Ishikawa (cell line): ENCODE data around the gene SPRING1.

Experiments
- EGR1 ChIP-seq: IDR thresholded peaks from 2 replicates; pipeline ENCODE4 v1.6.1; 2012
- EP300 ChIP-seq: IDR thresholded peaks from 2 replicates; pipeline ENCODE4 v1.6.1; 2012; ENCODE audit warnings: borderline replicate concordance
- NFIC ChIP-seq: IDR thresholded peaks from 2 replicates; pipeline ENCODE4 v1.6.1; 2012
- RAD21 ChIP-seq: IDR thresholded peaks from 2 replicates; pipeline ENCODE4 v1.6.1; 2012; ENCODE audit warnings: low read depth
- TEAD4 ChIP-seq: IDR thresholded peaks from 2 replicates; pipeline ENCODE4 v1.6.1; 2012
- YY1 ChIP-seq: IDR thresholded peaks from 2 replicates; pipeline ENCODE4 v1.6.1; 2012; ENCODE audit warnings: low read depth

- no peak for TF ChIP-seq EP300
- no peak for TF ChIP-seq RAD21
- TF ChIP-seq EGR1 = no peak
- no peak for TF ChIP-seq NFIC
- TF ChIP-seq YY1 = no peak
- TF ChIP-seq TEAD4 = no peak
Measured at GRCh38 chr12:116718655-116719454, 19.0 kb downstream of the SPRING1 start.
